GM12878 (cell line): ENCODE measurements around the gene SV2B. TPM values are rescaled to one million over a fixed set of nuclear protein-coding genes. Genes with fewer than 3 reads are reported as not detected.

ENCODE experiments used
- ATAC-seq: fragments of 200-7000 bp; cut with Tn5 transposase; 3 replicates; pipeline ENCODE4 v1.9.1; 2020; ENCODE audit warnings: mild to moderate bottlenecking, moderate library complexity
- BruUV-seq: library from RNA; stranded (reverse); fragments of 400-500 nt; replicated peaks from 2 replicates; lab custom pipeline; 2021; lab: Mats Ljungman, UMichigan
- CTCF ChIA-PET: fragments of 300-600 bp; sonication (Branson Sonifier 250); formaldehyde crosslinking; extraction: SDS; loops from one replicate; lab custom pipeline; 2021; ENCODE audit warnings: inconsistent platforms; lab: Yijun Ruan, JAX
- POLR2A ChIA-PET: fragments of 350-600 bp; formaldehyde crosslinking; extraction: SDS; loops from one replicate; lab custom pipeline; 2021; ENCODE audit warnings: inconsistent platforms; lab: Charles Lee
- RAD21 ChIA-PET: fragments of 300-600 bp; sonication (Branson Sonifier 250); formaldehyde crosslinking; loops from one replicate; lab custom pipeline; 2023; ENCODE audit warnings: antibody characterized with exemption; ENCODE audit not compliant: unreplicated experiment; lab: Charles Lee
- SMC1A ChIA-PET: fragments of 300-600 bp; sonication (Branson Sonifier 250); formaldehyde crosslinking; loops from one replicate; lab custom pipeline; 2023; ENCODE audit not compliant: unreplicated experiment, uncharacterized antibody; lab: Charles Lee
- DNase-seq: peaks from one replicate; pipeline ENCODE4 v3.0.0-alpha.2; 2011; ENCODE audit warnings: low read depth, low spot score
- FAIRE-seq: peaks from 3 replicates; lab custom pipeline; 2011; peaks lifted over from hg19 to GRCh38; lab: Jason Lieb, UNC
- H2AFZ ChIP-seq: 2 replicates; pipeline ENCODE4 v1.6.0; 2011; ENCODE audit warnings: low read depth, low read length, control low read depth; ENCODE audit not compliant: control insufficient read depth
- H3K27ac ChIP-seq: 2 replicates; pipeline ENCODE4 v1.5.1; 2011; ENCODE audit warnings: control low read depth; ENCODE audit not compliant: control insufficient read depth, insufficient read depth
- H3K27me3 ChIP-seq, 2 experiments: replicated peaks in 1 of 2; 2 replicates each; pipeline versions ENCODE4 v1.6.0 to v1.6.1; 2011; ENCODE audit warnings: low read length in 1 of 2; ENCODE audit not compliant: control insufficient read depth in 2 of 2, insufficient read depth in 2 of 2
- H3K36me3 ChIP-seq, 2 experiments: 2 replicates each; pipeline ENCODE4 v1.5.1; 2011; ENCODE audit warnings: low read length in 1 of 2; ENCODE audit not compliant: control insufficient read depth in 2 of 2, insufficient read depth in 2 of 2
- H3K4me1 ChIP-seq: 2 replicates; pipeline ENCODE4 v1.6.1; 2011; ENCODE audit warnings: mild to moderate bottlenecking, low read length, moderate library complexity, mixed read lengths; ENCODE audit not compliant: control insufficient read depth, insufficient read depth
- H3K4me2 ChIP-seq: 2 replicates; pipeline ENCODE4 v1.6.0; 2011; ENCODE audit warnings: control low read depth; ENCODE audit not compliant: control insufficient read depth, insufficient read depth
- H3K4me3 ChIP-seq: fragments of 200-600 bp; sonication (generic); 2 replicates; pipeline ENCODE4 v1.5.1; 2016
- H3K79me2 ChIP-seq: 2 replicates; pipeline ENCODE4 v1.6.0; 2011; ENCODE audit warnings: low read length; ENCODE audit not compliant: control insufficient read depth, insufficient read depth
- H3K9ac ChIP-seq: 2 replicates; pipeline ENCODE4 v1.8.0; 2011; ENCODE audit warnings: low read length, control low read depth, mixed read lengths; ENCODE audit not compliant: control insufficient read depth, insufficient read depth
- H3K9me3 ChIP-seq: replicated peaks from 3 replicates; pipeline ENCODE4 v1.5.1; 2011; ENCODE audit warnings: mild to moderate bottlenecking, low read length; ENCODE audit not compliant: control insufficient read depth, insufficient read depth
- H4K20me1 ChIP-seq: 2 replicates; pipeline ENCODE4 v1.6.0; 2011; ENCODE audit not compliant: control insufficient read depth, insufficient read depth
- CREM ChIP-seq: IDR thresholded peaks from 2 replicates; pipeline ENCODE4 v1.6.1; 2014; ENCODE audit warnings: antibody characterized with exemption, low read depth
- EED ChIP-seq: sonication (generic); IDR thresholded peaks from 2 replicates; pipeline ENCODE4 v1.6.1; 2016; ENCODE audit warnings: antibody characterized with exemption, low read depth
- EZH2 ChIP-seq: IDR thresholded peaks from 2 replicates; pipeline ENCODE4 v1.6.1; 2012; ENCODE audit warnings: low read depth, mild to moderate bottlenecking, control low read depth, inconsistent platforms, low read length, borderline replicate concordance; ENCODE audit not compliant: control insufficient read depth
- MTA3 ChIP-seq: IDR thresholded peaks from 2 replicates; pipeline ENCODE4 v1.6.1; 2012; ENCODE audit warnings: low read length, inconsistent platforms, borderline replicate concordance
- SUPT20H ChIP-seq: IDR thresholded peaks from 2 replicates; pipeline ENCODE4 v1.6.1; 2011; ENCODE audit warnings: low read depth, mild to moderate bottlenecking, low read length, moderate library complexity, borderline replicate concordance; ENCODE audit not compliant: control insufficient read depth
- TBL1XR1 ChIP-seq: IDR thresholded peaks from 2 replicates; pipeline ENCODE4 v1.6.1; 2012; ENCODE audit warnings: low read depth, low read length, improper control_type of control experiment
- WGBS: methylation state at CpG from one replicate; pipeline ENCODE4 v1.1.6; 2016; ENCODE audit warnings: low lambda C conversion rate; ENCODE audit not compliant: insufficient replicate concordance, insufficient coverage; ENCODE audit errors: missing lambda C conversion rate; 5-methylcytosine and 5-hydroxymethylcytosine counted together
- in situ Hi-C: fragments of 300-500 bp; cut with MboI; formaldehyde crosslinking; loops from 9 replicates; pipeline ENCODE4 v1.14.3; 2018; ENCODE audit warnings: mixed read lengths
- intact Hi-C: fragments of 100-400 bp; cut with micrococcal nuclease; formaldehyde crosslinking; loops from one replicate; pipeline ENCODE4 v1.14.2; 2022; ENCODE audit not compliant: unreplicated experiment
- polyA plus RNA-seq, 11 experiments: library from polyadenylated mRNA; depleted of rRNA in 4 of 11; unstranded in 6 of 11; stranded (reverse) in 5 of 11; fragments of >200 nt; fragmentation: Nextera tagmentation in 4 of 11; fragmentation: Illumina TruSeq in 1 of 11; extraction: Ambion mirVana in 4 of 11; extraction: Trizol in 1 of 11; gene quantifications; 1 replicate in 1 of 11; 2 replicates in 10 of 11; pipeline versions ENCODE4 v1.2.1 to v1.2.3, GENCODE V29; 2011 to 2016; ENCODE audit warnings: inconsistent platforms in 2 of 11, missing spikeins in 2 of 11, low read depth in 1 of 11
- total RNA-seq, 4 experiments: library from RNA; depleted of rRNA in 3 of 4; stranded (reverse); fragments of >200 nt in 3 of 4; fragmentation: Illumina TruSeq in 1 of 4; extraction: Trizol in 1 of 4; gene quantifications; 2 replicates each; pipeline versions ENCODE4 v1.2.1 to v1.2.3, GENCODE V29; 2013 to 2021
- TF ChIP-seq, protein P1 (sequence below): fragments of 450-650 bp; IDR thresholded peaks from 2 replicates; pipeline ENCODE4 v1.6.1; 2014; ENCODE audit warnings: mild to moderate bottlenecking
- TF ChIP-seq, protein P2 (sequence below): fragments of 450-650 bp; IDR thresholded peaks from 2 replicates; pipeline ENCODE4 v1.6.1; 2017; ENCODE audit warnings: mild to moderate bottlenecking, moderate library complexity

Gene SV2B
- total and polyA plus RNA-seq, 10 of the 15 experiments (the other 5 are each of a cell fraction or from before 2014, with no cell fraction given), result 0.03 to 1.7 (median 1.3) TPM

DNA sequence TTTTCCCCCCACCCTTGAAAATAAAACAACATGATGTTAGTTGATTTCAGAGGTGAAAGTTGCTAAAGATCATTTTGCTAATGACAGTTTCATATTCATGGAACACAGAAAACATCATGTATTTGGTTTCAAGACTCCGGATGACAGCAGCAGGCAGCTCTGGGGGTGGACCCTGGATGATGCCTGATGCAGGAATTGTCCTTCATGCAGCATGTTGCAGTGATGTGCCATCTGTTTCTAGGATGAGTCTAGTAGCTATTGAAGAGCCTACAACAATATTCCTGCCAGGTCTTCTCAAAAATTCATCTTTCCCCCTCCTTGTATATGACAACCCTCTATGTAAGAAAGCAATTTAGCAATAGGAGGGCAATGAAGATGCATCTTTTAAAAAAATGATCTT is 108.3 kb downstream of the SV2B start:
- intact Hi-C loops, result no loop called here
- Histone ChIP-seq H3K27me3 (peaks cover 0 to 3% of the 10 kb centered on the region in 2 experiments; a peak in 2 of 4 replicates), H3K4me2 (no peak overlapping the region), H3K79me2 (no peaks in the 10 kb centered on the region), H2AFZ (no peak overlapping the region)
- SMC1A ChIA-PET, result no interaction called here
- ATAC-seq, result no peak
- no TSS peak for BruUV-seq
- no peak for FAIRE-seq
- RAD21 ChIA-PET, result no interaction called here
- TF ChIP-seq EZH2 (no peak), SUPT20H (no peak), EED (no peak)
- TF ChIP-seq, protein P1, sequence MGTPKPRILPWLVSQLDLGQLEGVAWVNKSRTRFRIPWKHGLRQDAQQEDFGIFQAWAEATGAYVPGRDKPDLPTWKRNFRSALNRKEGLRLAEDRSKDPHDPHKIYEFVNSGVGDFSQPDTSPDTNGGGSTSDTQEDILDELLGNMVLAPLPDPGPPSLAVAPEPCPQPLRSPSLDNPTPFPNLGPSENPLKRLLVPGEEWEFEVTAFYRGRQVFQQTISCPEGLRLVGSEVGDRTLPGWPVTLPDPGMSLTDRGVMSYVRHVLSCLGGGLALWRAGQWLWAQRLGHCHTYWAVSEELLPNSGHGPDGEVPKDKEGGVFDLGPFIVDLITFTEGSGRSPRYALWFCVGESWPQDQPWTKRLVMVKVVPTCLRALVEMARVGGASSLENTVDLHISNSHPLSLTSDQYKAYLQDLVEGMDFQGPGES, result no peak
- TF ChIP-seq, all 136 proteins: peak for 0
- ChIA-PET CTCF (no interaction called here), POLR2A (no interaction called here)
- Histone ChIP-seq H3K4me3 (no peak overlapping the region), H3K4me1 (no peaks in the 10 kb centered on the region), H3K9ac (no peak overlapping the region), H3K27ac (no peak overlapping the region), H3K36me3 (no peaks in the 10 kb centered on the region), H4K20me1 (no peaks in the 10 kb centered on the region), H3K9me3 (no peaks in the 10 kb centered on the region)
- in situ Hi-C loops, result no loop called here
- no peak for DNase-seq
- WGBS, result 0% methylated on average over 1 of the region's 1 CpG

DNA sequence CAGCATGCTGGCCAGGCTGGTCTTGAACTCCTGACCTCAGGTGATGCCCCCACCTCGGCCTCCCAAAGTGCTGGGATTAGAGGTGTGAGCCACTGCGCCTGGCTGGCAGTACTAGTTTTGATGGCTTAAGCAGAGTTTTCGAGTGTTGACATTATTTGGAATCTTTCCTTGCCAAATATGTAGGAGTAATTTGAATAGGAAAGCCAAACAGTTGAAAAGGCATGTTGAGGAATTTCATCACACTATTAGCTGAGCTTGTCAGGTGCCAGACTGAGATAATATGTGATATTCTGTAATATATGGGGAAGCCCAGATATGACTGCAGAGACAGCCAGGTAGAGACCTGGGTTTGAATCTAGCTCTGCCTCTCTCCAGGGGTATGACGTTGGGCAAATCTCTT is 109.3 kb downstream of the SV2B start:
- Histone ChIP-seq H3K9ac (no peak overlapping the region), H2AFZ (no peak overlapping the region), H3K4me1 (no peaks in the 10 kb centered on the region), H3K79me2 (no peaks in the 10 kb centered on the region), H3K27ac (no peak overlapping the region), H3K27me3 (no peaks in the 10 kb centered on the region; a peak in 1 of 4 replicates), H3K4me3 (no peak overlapping the region), H3K4me2 (no peak overlapping the region), H3K9me3 (no peaks in the 10 kb centered on the region), H4K20me1 (no peaks in the 10 kb centered on the region), H3K36me3 (no peaks in the 10 kb centered on the region)
- WGBS, result 15% methylated on average over 4 of the region's 4 CpGs
- POLR2A ChIA-PET, result no interaction called here
- RAD21 ChIA-PET, result no interaction called here
- BruUV-seq, result no TSS peak
- ATAC-seq (no peak), FAIRE-seq (no peak), DNase-seq (no peak)
- CTCF ChIA-PET, result no interaction called here
- SMC1A ChIA-PET, result no interaction called here
- intact Hi-C loops (no loop called here), in situ Hi-C loops (no loop called here)
- TF ChIP-seq CREM (no peak), TBL1XR1 (no peak), MTA3 (no peak)
- TF ChIP-seq, protein P2, sequence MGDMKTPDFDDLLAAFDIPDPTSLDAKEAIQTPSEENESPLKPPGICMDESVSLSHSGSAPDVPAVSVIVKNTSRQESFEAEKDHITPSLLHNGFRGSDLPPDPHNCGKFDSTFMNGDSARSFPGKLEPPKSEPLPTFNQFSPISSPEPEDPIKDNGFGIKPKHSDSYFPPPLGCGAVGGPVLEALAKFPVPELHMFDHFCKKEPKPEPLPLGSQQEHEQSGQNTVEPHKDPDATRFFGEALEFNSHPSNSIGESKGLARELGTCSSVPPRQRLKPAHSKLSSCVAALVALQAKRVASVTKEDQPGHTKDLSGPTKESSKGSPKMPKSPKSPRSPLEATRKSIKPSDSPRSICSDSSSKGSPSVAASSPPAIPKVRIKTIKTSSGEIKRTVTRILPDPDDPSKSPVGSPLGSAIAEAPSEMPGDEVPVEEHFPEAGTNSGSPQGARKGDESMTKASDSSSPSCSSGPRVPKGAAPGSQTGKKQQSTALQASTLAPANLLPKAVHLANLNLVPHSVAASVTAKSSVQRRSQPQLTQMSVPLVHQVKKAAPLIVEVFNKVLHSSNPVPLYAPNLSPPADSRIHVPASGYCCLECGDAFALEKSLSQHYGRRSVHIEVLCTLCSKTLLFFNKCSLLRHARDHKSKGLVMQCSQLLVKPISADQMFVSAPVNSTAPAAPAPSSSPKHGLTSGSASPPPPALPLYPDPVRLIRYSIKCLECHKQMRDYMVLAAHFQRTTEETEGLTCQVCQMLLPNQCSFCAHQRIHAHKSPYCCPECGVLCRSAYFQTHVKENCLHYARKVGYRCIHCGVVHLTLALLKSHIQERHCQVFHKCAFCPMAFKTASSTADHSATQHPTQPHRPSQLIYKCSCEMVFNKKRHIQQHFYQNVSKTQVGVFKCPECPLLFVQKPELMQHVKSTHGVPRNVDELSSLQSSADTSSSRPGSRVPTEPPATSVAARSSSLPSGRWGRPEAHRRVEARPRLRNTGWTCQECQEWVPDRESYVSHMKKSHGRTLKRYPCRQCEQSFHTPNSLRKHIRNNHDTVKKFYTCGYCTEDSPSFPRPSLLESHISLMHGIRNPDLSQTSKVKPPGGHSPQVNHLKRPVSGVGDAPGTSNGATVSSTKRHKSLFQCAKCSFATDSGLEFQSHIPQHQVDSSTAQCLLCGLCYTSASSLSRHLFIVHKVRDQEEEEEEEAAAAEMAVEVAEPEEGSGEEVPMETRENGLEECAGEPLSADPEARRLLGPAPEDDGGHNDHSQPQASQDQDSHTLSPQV, result no peak
